Duodenal mucosa (tissue), 2 donors: ENCODE results near the gene SPON2.
"Not testable (repeated sequence)": the region's sequence is repeated elsewhere in the genome, so short reads cannot be mapped to it uniquely, and the experiment has no call there.

ENCODE experiments used
- H3K27ac ChIP-seq: one replicate; pipeline ENCODE4 v1.7.0; 2013; ENCODE audit warnings: low read depth, low read length
- H3K27me3 ChIP-seq, 2 donors: one replicate each; pipeline ENCODE4 v1.7.0; 2013; ENCODE audit warnings: low read length in 2 of 2, control low read depth in 1 of 2; ENCODE audit not compliant: insufficient read depth in 2 of 2, control insufficient read depth in 1 of 2
- H3K36me3 ChIP-seq, 2 donors: one replicate each; pipeline ENCODE4 v1.7.0; 2013; ENCODE audit warnings: low read length in 2 of 2, control low read depth in 1 of 2; ENCODE audit not compliant: insufficient read depth in 2 of 2, control insufficient read depth in 1 of 2
- H3K4me1 ChIP-seq, 2 donors: one replicate each; pipeline ENCODE4 v1.7.0; 2013; ENCODE audit warnings: low read length in 2 of 2, control low read depth in 1 of 2; ENCODE audit not compliant: insufficient read depth in 2 of 2, control insufficient read depth in 1 of 2
- H3K4me3 ChIP-seq, 2 donors: one replicate each; pipeline ENCODE4 v1.7.0; 2013; ENCODE audit warnings: low read length in 2 of 2, low read depth in 1 of 2
- H3K9ac ChIP-seq, 2 donors: one replicate each; pipeline ENCODE4 v1.7.0; 2013; ENCODE audit warnings: low read length in 2 of 2, low read depth in 1 of 2
- H3K9me3 ChIP-seq, 2 donors: one replicate each; pipeline ENCODE4 v1.7.0; 2013; ENCODE audit warnings: low read length in 2 of 2, control low read depth in 1 of 2; ENCODE audit not compliant: control insufficient read depth in 1 of 2

Gene SPON2

DNA sequence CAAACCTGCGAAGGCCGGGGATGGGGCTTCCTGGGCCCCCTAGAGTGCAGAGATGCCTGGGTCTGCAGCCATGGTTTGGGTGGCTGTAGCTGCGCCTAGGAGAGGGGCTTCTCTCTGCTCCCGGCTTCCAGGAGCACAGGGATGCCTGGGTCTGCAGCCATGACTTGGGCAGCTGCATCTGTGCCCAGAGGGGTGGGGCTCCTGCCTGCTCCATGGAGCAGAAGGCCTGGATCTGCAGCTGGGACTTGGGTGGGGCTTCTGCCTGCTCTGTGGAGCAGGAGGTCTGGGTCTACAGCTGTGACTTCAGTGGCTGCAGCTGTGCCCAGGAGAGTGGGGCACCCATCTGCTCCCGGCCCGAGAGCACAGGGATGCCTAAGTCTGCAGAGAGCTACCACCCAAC is 20.8 kb downstream of the SPON2 start:
- Histone ChIP-seq H3K4me3 (no peak overlapping the region), H3K27ac (no peak overlapping the region), H3K4me1 (peaks cover 0 to 7% of the 10 kb centered on the region in 2 donors), H3K36me3 (no peaks in the 10 kb centered on the region), H3K9me3 (no peaks in the 10 kb centered on the region), H3K9ac (no peak overlapping the region), H3K27me3 (peaks cover 8 to 13% of the 10 kb centered on the region in 2 donors)

GRCh38 chr4:1150875-1151274 is 21.5 kb downstream of the SPON2 start:
- peaks cover 0 to 7% of the 10 kb centered on the region in 2 donors for H3K4me1 ChIP-seq
- H3K27me3 ChIP-seq: peaks cover 8 to 13% of the 10 kb centered on the region in 2 donors
- H3K9ac ChIP-seq: no peak overlapping the region
- no peaks in the 10 kb centered on the region for H3K9me3 ChIP-seq
- H3K36me3 ChIP-seq: no peaks in the 10 kb centered on the region
- H3K27ac ChIP-seq: no peak overlapping the region
- H3K4me3 ChIP-seq: no peak overlapping the region

- no peaks in the 10 kb centered on the region for H3K9me3 ChIP-seq
- no peak overlapping the region for H3K9ac ChIP-seq
- no peaks in the 10 kb centered on the region for H3K27me3 ChIP-seq
- H3K27ac ChIP-seq: no peak overlapping the region
- H3K36me3 ChIP-seq: no peaks in the 10 kb centered on the region
- H3K4me3 ChIP-seq: no peak overlapping the region
- peaks cover 5 to 7% of the 10 kb centered on the region in 2 donors for H3K4me1 ChIP-seq
These were observed 32.5 kb downstream of the SPON2 start for GRCh38 chr4:1139860-1140259.

- no peaks in the 10 kb centered on the region for H3K27me3 ChIP-seq
- H3K4me3 ChIP-seq: peak overlapping the region in 1 of 2 donors; percentile 54
- peaks cover 5 to 7% of the 10 kb centered on the region in 2 donors for H3K4me1 ChIP-seq
- H3K27ac ChIP-seq: no peak overlapping the region
- H3K9ac ChIP-seq: no peak overlapping the region
- no peaks in the 10 kb centered on the region for H3K9me3 ChIP-seq
- no peaks in the 10 kb centered on the region for H3K36me3 ChIP-seq
These were observed 34.5 kb downstream of the SPON2 start for GRCh38 chr4:1137850-1138249.

GRCh38 chr4:1137063-1137776 is 35.2 kb downstream of the SPON2 start:
- H3K9me3 ChIP-seq: no peaks in the 10 kb centered on the region
- H3K36me3 ChIP-seq: no peaks in the 10 kb centered on the region
- no peaks in the 10 kb centered on the region for H3K27me3 ChIP-seq
- no peak overlapping the region for H3K9ac ChIP-seq
- H3K4me1 ChIP-seq: peaks cover 5 to 7% of the 10 kb centered on the region in 2 donors
- H3K27ac ChIP-seq: no peak overlapping the region
- peak overlapping the region; percentile 31 to 54 for H3K4me3 ChIP-seq

DNA sequence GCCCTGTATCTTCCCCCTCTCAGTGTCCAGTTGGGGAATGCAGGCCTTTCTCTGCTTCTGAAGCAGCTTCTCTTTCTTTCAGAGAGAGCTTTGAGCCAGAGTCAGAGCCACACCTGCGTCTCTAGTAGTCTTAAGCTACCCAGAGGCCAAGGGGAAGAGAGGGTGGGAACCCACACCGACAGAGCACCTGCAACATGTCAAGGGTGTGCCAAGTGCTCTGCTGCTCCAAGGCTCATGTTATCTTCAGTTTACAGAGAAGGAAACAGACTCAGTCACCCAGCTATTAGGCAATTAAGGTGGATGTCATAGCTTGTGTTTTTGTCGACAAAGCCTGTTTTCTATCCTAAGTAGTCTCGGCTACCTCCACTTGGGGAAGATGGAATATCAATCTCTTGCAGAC is 36.3 kb downstream of the SPON2 start:
- peaks cover 5 to 7% of the 10 kb centered on the region in 2 donors for H3K4me1 ChIP-seq
- H3K36me3 ChIP-seq: no peaks in the 10 kb centered on the region
- H3K27ac ChIP-seq: no peak overlapping the region
- H3K9me3 ChIP-seq: no peaks in the 10 kb centered on the region
- no peak overlapping the region for H3K9ac ChIP-seq
- no peaks in the 10 kb centered on the region for H3K27me3 ChIP-seq
- H3K4me3 ChIP-seq: no peak overlapping the region

GRCh38 chr4:1133033-1133432 is 39.4 kb downstream of the SPON2 start:
- peaks cover 4 to 7% of the 10 kb centered on the region in 2 donors for H3K4me1 ChIP-seq
- H3K27me3 ChIP-seq: no peaks in the 10 kb centered on the region
- no peaks in the 10 kb centered on the region for H3K9me3 ChIP-seq
- no peak overlapping the region for H3K9ac ChIP-seq
- no peaks in the 10 kb centered on the region for H3K36me3 ChIP-seq
- no peak overlapping the region for H3K27ac ChIP-seq
- H3K4me3 ChIP-seq: no peak overlapping the region

DNA sequence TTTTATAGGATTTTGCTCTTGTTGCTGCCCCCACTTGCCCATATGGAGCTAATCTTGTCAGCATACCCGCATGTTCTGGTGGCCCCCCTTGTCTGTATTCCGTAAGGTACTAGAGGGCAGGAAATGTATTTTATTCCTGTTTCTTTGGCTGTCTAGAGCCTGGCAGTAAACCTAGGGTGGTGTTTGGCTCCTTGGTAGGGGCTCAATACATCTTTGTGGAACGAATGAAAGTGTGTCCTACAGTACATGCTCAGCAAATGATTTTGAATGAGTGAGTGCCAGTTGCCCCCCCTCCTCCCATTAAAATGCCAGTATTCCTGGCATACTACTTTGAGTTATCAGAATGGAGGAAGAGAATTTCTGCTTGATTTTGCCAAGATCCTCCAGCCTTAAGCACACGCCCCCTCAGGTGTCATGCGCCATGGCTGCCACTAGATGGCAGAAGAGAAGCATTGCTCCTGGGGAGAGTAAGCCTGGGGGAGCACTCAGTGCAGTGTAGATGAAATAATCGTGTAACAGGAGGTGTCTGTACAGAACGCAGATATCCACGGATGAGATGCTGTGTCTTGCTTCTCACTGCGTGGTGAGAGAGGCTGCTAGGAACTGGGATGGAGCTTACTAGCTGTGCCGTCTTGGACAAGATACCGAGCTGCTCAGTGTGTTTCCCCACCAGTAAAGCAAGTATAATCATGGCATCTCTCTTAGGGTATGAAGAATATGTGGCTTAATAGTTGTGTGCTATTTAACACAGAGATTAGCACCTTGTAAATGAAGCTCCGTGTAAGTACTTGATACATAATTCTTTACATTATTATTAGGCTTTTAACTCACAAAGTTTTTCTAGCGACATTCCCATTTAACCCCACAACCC is 41.8 kb downstream of the SPON2 start:
- H3K9ac ChIP-seq: peak overlapping the region in 1 of 2 donors; percentile 16
- no peaks in the 10 kb centered on the region for H3K4me1 ChIP-seq
- no peak overlapping the region for H3K4me3 ChIP-seq

DNA sequence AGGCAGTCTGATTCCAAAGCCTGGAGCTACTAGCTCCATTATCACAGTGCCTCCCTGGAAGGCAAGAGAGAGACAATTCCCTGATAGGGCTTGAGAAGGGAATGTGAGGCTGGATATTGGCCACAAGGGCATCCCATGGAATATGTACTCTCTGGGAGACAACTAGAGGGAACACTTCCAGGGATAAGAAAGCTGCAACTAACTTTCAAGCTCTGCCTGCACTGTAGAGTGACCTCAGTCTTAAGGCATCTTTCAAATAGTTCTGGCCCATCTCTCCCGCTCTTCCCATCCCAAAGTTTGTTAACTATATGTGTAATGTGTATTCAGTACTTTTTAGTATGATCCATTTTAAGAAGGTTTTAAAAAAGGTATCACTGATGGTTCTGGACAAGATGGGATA is 45.9 kb downstream of the SPON2 start:
- no peaks in the 10 kb centered on the region for H3K27me3 ChIP-seq

More for the DNA sequence above, 41.8 kb downstream of the SPON2 start:
- H3K36me3 ChIP-seq: no peaks in the 10 kb centered on the region
- H3K27ac ChIP-seq: no peak overlapping the region
- no peaks in the 10 kb centered on the region for H3K27me3 ChIP-seq
- H3K9me3 ChIP-seq: no peaks in the 10 kb centered on the region

GRCh38 chr4:1125466-1125865 is 46.9 kb downstream of the SPON2 start:
- H3K27ac ChIP-seq, H3K36me3 ChIP-seq, H3K4me1 ChIP-seq, H3K9me3 ChIP-seq, H3K9ac ChIP-seq, H3K4me3 ChIP-seq, H3K27me3 ChIP-seq: not testable (repeated sequence)

More for the DNA sequence above, 45.9 kb downstream of the SPON2 start:
- Histone ChIP-seq H3K36me3 (no peaks in the 10 kb centered on the region), H3K4me3 (no peak overlapping the region), H3K9me3 (no peaks in the 10 kb centered on the region), H3K27ac (no peak overlapping the region), H3K9ac (no peak overlapping the region), H3K4me1 (peaks cover 5 to 8% of the 10 kb centered on the region in 2 donors)
